CD4-positive, alpha-beta T cell treated with Interleukin-21 for 1 hour (primary cell): Measurements from ENCODE around the gene DSCAML1.

Source experiments
- DNase-seq: peaks from one replicate; pipeline ENCODE4 v3.0.0-alpha.2; 2020

DSCAML1 gene

GRCh38 chr11:117830674-117831351 lies 33.8 kb upstream of the DSCAML1 start:
- DNase-seq, result no peak

DNA sequence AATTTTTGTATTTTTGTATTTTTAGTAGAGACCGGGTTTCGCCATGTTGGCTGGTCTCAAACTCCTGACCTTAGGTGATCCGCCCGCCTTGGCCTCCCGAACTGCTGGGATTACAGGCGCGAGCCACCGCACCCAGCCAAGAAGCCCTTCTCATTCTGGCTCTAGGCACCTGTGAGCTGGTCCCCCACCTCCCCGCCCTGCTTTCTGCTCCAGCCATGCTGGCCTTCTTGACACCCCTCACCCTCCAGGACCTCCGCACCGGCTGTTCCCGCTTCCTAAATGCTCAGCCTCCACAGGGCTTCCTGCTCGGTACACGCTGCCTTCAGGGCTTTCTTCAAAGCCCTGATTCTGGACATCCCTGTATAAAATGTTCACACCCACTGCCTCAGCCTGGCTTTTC lies 33.1 kb upstream of the DSCAML1 start:
- no peak for DNase-seq

GRCh38 chr11:117829369-117829725 lies 32.3 kb upstream of the DSCAML1 start:
- DNase-seq, result no peak

DNA sequence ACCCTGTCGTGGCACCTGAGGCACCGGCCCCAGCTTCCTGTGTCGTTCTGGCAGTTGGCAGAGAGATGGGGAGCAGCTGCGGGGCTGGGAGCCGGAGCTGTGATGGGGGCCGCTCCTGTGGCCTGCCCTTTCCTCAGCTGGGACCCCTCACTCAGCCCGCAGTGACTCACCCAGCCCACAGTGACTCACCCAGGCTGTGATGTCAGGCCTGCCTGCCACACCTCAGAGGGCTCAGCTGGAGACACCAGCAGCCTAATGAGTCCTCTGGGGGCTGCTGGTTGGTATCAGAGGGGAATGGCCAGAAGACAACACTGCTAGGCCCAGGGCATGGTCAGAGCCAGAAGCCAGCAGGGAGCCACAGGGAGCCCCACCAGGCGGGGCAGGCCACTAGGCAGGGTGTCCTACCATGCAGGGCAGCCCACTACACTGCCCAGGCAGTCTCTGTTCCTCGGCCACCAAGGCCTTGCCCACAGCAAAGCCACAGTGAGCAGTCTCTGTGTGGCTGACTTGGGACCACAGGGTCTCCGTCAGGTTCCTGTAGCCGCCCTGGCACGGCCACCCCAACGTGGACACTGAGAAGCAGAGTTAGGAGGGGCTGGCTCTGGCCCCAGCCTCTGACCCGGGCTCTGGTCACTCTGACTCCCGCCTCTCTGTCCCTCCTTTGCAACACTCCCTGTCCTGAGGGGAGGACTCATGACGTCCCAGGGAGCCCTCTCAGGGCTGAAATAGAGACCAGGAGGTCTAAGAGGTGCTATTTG lies 31.8 kb upstream of the DSCAML1 start:
- DNase-seq, result peak; percentile 78

- peak; percentile 51 for DNase-seq
Measured at GRCh38 chr11:117827521-117828511, 30.8 kb upstream of the DSCAML1 start.

DNA sequence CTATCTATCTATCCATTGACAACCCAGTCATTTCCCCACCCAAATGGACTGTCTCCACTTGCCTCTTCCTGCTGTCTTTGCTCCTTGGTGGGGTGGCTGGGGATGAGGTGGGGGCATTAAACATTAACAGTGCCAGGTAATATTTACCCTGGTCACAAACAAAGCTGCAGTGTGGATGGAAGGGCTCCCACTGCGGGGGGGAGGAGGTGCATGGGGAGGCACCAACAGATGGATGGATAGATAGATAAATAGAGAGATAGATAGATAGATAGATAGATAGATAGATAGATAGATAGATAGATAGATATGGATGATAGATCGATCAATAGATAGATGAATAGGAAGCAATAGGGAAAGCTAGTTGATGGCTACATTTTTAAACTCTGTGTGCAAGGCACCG lies 29.8 kb upstream of the DSCAML1 start:
- DNase-seq, result no peak

DNA sequence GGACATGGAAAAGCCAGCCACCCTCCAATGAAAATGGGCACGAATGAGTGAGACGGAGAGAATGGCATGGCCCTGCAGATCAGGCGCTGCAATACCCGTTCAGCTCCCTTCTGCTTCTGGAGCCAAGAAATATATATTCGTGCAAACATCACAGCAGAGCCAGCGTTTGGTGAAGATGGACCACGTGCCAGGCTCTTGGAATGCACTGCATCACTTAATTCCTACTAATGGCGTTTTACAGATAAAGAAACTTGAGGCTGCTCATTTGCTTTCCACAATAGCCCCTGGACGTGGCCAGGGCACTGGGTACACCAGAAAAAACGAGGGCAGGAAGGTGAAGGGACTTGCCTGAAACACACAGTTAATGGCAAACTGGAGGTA lies 29.2 kb upstream of the DSCAML1 start:
- DNase-seq, result no peak

DNA sequence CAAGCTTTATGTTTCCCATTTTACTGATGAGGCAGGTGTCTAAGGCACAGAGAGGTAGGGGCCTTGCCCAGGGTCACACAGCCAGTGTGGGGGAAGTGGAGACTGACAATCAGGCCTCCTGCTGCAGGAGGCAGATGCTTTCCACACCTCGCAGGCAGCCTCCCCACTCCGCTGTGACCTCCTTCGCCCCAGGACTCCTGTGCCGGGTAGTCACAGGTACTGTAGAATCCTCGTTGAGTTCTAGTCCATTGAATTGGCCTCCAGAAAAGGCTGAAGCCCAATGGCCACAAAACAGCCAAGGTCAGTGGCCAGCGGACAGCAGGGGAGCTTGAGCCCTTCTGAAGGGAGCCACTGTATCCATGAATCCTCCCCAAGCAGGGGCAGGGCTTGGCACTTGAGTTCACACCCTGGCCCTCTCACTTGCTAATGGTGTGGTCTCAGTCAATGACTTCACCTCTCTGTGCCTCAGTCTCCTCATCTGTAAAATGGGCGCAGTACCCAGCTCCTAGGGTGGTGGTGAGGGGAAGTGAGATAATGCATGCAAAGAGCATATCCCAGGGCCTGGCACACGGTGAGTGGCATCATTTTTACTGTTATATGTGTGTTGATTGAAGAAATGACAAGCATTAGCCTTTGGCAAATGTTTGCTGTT lies 28.6 kb upstream of the DSCAML1 start:
- DNase-seq, result no peak

- DNase-seq, result no peak
Measured at GRCh38 chr11:117824571-117825537, 27.8 kb upstream of the DSCAML1 start, which contains the start of gene FXYD2. Gene FXYD2 (minus strand): TSS chr11:117824744. CDS start chr11:117824678, 66 bp downstream.

DNA sequence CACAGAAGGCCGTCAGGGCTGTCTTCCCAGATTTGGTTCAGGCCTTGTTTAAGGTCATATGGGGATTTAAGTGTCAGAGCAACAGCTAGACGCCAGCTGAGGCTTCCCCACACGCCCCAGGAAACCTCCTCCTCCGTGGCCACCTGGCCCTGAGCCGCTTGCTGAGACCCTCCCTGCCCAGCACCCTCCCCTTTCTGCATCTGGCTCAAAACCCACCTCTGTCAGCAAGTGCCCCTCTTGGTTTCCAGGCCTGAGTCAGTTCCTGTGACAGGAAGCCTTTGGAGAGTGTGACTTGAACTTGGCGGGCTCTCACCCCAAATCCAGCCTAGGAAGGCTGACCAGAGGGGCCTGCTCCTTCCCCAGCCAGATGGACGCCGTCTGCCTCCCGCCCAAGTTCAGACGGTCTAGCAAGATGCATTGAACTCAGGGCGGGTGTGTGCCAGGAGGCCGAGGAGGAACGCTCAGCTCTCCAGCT lies 27.0 kb upstream of the DSCAML1 start:
- no peak for DNase-seq

DNA sequence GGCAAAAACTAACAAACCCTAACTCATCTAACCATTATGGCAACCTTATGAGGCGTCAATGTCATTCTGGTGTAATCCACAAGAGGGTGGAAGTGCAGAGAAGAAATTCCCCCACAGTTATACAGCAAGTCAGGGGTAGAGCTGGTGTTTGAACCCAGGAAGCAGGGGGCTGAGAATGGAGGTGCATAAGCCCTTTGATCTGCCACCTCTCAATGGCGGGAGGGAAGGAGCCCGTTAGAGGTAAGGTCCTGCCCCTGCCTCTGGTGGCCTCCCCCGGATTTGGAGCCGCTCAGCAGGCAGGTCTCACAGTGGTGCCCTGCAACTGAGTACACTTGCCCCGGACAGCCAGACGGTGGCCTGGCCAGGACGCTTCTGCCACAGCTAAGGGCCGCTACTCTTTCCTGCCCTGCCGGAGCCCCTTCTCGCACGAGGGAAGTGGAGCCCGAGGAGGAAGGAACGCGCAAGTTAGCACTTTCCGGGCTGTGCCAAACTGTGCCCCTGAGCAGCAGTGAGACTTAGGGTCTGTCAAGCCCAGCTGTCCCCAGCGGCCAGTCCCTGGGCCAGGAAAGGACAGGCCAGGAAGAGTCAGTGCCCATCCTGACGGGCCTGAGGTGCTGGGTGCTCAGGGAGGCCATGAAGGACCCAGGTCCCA lies 26.4 kb upstream of the DSCAML1 start:
- DNase-seq, result peak; percentile 63

GRCh38 chr11:117822074-117823033 lies 25.3 kb upstream of the DSCAML1 start:
- DNase-seq, result peak; percentile 53

DNA sequence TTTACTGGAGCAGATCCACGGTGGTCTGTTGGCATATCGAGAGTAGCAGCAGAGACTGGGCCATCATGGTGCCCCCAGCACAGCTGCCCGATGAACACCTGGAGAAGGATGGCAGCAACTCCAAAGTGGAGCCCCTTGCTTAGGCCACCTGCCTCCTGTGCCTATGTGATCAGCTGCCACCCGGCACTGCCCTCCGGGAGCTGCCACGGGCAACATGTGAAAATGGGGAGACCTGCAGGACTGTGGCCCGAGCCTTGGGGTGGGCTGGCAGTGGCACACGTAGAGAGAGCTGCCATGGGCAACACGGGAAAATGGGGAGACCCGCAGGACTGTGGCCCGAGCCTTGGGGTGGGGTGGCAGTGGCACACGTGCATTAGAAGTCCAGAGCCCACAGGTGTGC lies 24.4 kb upstream of the DSCAML1 start:
- no peak for DNase-seq

GRCh38 chr11:117820516-117820915 lies 23.5 kb upstream of the DSCAML1 start:
- no peak for DNase-seq

DNA sequence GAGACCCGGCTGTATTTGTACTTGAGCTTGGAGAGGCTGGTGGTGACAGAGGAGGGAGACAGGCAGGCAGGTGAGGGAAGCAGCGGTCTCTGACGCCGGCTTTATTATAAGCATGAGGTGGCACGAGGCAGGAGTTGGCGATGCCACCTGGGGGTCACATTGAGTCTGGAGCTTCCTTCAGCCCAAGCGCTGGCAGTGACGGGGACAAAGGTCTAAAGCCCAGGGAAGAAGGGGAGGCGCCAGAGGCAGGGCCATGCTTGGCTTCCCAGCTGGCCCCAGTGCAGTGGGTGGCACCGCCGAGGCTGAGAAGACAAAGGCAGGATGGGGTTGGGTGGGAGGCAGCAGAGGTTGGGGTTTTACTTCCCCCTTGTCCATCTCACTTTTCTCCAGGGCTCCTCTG lies 23.1 kb upstream of the DSCAML1 start:
- DNase-seq, result no peak

GRCh38 chr11:117819096-117820040 lies 22.4 kb upstream of the DSCAML1 start:
- no peak for DNase-seq

DNA sequence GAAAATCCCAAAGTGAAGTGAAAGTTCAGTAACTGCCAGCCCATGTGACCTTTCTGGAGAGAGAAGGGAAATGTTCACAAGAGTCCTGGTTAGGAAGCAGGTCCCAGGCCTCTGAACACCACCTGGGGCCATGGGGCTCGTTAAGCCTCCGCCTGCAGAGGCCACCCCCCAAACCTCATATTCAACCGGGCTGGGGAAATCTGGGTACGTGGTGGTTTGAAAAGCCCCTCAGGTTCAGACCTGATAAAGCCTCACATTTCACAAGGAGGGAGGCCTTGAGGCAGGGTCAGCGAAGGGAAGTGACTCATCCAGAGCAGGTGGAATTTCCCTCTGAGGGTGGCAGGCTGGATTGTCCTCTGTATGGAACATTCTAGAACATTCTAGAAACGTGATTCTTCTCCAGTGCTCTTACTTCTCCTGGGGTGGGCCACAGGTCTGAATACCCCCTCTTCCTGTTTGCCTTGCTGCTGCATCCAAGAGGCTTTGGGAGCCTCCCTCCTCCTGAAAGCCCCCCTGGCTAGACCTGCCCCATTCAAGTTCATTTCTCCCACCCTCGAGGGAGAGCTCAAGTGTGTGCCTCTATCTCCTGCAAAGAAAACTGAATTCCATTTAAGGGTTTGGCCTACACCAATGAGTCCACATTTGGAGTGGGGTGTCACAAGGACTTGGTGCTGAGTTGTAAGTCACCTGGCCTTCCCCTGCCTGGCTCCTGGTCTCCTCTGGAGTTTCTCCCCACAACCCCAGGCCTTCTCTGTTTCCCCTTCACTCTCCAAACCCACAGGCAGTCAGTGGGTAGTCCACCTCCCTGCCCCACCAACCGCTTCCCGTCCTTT lies 21.2 kb upstream of the DSCAML1 start:
- peak; percentile 70 for DNase-seq
